DMS79 treated with DMSO at 0.1 percent for 48 hours (cell line): ENCODE results near the gene CDS2.
A peak's percentile ranks its signal among the peaks of the same experiment; 100 is the strongest.

Experiments used
- DNase-seq: peaks from one replicate; lab custom pipeline; 2025; lab: John Stamatoyannopoulos, UW

CDS2 gene

DNA sequence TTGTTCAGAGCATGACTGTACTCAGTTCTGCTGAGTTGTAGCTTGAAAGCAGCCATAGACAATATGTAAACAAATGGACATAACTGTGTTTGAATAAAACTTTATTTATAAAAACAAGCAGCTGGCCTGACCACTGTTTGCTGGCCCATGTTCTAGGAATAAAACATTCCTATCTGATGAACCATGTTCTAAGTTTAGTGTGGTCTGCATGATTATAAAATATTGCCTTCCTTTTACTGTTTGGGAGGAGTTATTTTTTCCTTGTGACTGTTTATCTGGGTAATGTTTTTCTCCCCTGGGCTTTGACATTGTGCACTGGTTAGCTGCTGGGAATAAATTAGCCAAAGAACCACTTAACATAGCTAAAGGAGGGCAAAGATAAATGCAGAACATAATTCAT, 55.1 kb downstream of the CDS2 start:
- DNase-seq, result no peak

GRCh38 chr20:5182615-5183254, 55.9 kb downstream of the CDS2 start:
- DNase-seq, result no peak

GRCh38 chr20:5183731-5184474, 57.1 kb downstream of the CDS2 start:
- DNase-seq, result no peak

- DNase-seq, result no peak
These were observed 57.9 kb downstream of the CDS2 start for GRCh38 chr20:5184684-5185083.

DNA sequence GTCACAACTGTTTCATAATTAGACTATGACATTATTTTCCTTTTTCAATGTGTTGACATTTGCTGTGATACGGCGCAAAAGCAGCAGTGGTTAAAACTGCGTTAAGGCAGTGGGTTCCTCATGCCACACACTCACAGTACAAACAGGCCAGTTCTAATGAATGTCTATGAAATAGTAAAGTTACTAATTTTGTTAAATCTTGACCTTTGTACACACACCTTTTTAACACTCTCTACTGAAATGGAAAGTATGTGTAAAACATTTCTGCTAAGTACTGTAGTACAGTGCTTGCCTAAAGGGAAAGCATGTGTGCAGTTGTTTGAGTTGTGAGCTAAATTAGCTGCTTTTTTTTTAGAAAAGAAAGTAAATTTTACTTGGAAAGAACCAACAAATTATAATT, 60.3 kb downstream of the CDS2 start:
- no peak for DNase-seq

GRCh38 chr20:5188736-5189135, 61.9 kb downstream of the CDS2 start:
- DNase-seq, result no peak

DNA sequence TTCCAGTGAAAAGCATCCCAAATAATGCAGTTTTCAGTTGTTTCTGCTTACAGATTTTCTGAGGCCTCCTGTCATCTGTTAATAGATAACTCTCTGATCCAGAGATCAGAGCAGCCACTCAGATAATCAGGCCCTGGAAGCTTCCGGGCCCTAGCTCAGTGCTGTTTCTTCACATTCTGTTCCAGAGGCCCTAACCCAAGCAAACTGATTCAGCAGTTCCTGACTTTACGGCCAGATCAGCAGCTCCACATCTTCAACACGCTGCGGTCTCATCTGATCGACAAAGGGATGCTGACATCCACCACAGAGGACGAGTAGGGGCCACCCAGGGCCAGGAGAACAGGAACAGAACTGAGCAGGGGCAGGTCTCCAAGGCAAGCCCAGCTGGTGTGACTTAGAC, 63.1 kb downstream of the CDS2 start:
- no peak for DNase-seq

DNA sequence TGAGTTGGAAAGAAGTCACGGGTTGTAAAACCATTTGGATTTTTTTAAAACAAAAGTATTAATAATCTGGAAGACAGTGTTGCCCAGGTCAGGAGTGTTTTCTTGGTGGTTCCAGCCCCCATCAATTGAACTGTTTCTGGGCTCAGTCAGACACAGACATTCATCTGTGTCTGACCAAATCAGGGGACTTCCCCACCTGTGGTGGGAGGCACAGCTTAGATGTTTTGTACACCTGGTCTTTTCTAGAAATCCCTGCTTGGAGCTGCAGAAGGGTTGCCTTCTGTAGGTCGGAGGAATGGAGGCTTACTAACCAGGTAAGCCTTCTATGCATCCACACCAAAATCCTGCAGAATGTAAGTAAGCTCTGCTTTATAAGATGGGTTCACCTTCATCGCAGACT, 63.6 kb downstream of the CDS2 start:
- no peak for DNase-seq

- peak; percentile 63 for DNase-seq
These were observed 65.2 kb downstream of the CDS2 start for GRCh38 chr20:5191829-5192569.

DNA sequence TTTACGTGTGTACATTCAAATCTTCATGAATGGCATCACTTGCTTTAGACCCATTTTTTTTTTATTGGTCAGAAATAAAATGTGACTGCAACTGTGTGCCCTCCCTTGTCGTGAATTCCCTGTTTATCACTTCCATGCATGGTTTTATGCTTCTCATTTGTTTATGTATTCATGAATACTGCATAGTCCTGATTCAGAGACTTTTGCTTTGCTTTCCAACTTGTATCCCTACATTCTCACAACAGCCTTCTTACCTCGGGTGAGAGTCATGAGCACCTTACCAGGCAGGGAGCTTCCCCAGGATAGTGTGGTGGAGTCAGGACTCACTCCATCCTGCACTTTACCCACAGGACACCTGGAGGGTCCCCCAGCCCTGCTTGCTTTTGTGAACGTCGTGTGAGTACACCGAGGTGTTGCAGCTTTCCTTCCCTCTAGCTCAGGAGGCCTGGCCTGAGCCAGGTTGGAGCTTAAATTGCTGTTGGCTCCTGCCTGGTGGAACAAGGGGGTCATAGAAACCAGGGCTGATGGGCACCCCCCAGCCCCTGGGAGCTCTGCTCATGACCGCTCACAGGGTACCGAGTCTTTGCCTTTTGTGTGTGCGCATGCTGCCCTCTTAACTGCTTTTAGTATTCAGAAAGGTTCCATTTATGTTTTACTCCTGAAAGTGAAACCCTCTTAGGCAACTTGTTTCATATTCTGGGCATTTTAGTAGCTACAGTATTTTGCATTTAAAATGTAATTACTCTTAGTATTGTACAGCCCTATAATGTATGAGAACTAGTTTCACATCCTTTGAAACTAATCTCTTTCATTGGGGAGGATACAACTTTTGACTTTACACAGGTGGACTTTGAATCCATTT, 66.0 kb downstream of the CDS2 start:
- no peak for DNase-seq

GRCh38 chr20:5195655-5196054, 68.8 kb downstream of the CDS2 start:
- no peak for DNase-seq

DNA sequence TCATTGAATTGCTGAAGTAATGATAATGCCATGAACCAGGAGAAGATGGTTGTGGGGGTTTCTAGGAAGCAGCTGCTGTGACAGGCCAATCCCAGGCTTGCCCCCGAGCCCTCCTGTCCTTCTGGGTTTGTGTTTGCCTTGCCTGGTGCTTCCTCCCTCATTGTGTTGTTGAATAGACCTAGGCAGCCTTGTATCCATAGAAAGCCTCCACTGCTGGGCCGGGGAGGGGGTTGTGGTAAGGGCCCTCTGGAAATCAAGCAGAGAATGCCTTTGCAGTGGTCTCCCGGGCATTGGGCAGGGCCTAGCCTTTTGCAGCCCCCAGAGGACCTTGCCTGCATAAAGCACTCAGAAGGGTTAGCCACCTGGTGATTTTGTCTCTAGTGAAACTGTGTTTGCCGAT, 69.3 kb downstream of the CDS2 start:
- DNase-seq, result no peak

GRCh38 chr20:5197270-5197827, 70.5 kb downstream of the CDS2 start:
- DNase-seq, result no peak

- no peak for DNase-seq
These were observed 71.2 kb downstream of the CDS2 start for GRCh38 chr20:5197847-5198650.

DNA sequence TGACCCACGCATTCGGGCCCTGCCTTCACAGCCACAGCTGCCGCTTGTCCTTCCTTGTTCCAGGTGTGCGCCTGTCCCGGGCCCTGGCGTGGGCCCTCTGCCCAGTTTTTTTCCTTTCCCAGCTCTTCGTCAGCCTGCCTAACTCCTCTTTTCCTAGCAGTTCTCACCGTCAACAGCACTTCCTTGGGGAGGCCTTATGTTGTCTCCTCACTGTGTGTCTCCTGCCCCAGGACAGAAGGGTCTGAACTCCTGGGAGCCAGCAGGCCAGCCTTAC, 71.8 kb downstream of the CDS2 start:
- no peak for DNase-seq

DNA sequence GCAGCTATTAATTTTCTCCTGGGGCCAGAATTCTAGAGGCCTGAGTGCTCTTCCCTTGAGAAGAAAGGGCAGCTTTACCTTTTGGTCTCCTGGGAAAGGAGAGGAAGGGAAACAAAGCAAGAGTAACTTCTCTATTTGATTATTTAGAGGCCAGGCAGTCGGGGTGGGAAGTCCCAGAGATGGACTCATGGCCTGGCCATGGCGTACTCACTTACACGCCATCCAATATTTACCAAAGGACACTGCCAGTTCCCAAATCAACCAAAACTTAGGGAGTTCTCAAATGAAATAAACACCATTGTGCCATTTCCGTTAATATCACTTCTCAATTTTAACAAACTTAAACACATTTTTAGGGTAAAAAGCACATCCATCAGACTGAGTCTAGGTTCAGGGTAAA, 76.6 kb downstream of the CDS2 start:
- no peak for DNase-seq

GRCh38 chr20:5205348-5206210, 78.8 kb downstream of the CDS2 start:
- DNase-seq, result peak; percentile 61

DNA sequence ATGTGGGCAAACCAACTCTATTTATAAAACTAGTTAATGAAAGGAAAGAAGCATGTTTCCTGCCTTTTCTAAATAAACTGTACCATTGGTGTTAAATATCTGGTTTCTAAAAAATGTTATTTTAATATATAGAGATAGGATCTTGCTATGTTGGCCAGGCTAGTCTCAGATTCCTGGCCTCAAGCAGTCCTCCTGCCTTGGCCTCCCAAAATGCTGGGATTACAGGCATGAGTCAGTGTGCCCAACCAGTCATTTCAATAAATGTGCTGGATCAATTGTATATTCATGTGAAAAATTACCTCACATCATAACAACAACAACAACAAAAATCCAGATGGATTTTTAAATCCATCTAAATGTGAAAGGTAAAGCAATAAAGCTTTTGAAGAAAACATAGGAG, 80.3 kb downstream of the CDS2 start:
- no peak for DNase-seq

- DNase-seq, result no peak
These were observed 85.3 kb downstream of the CDS2 start for GRCh38 chr20:5211803-5212714.
